H9 (cell line): Measurements from ENCODE around the gene NUP98. TPM values are rescaled to one million over a fixed set of nuclear protein-coding genes. Genes with fewer than 3 reads are reported as not detected.

Source experiments
- DNase-seq: peaks from one replicate; pipeline ENCODE4 v3.0.0-alpha.2; 2017
- H2AFZ ChIP-seq: one replicate; pipeline ENCODE4 v1.6.1; 2013; ENCODE audit warnings: mild to moderate bottlenecking, low read length, control low read depth, moderate library complexity
- H2AK5ac ChIP-seq: 2 replicates; pipeline ENCODE4 v1.6.1; 2013; ENCODE audit warnings: low read length, control low read depth, mixed read lengths; ENCODE audit not compliant: insufficient read length
- H2BK120ac ChIP-seq: one replicate; pipeline ENCODE4 v1.6.1; 2013; ENCODE audit warnings: low read depth, mild to moderate bottlenecking, low read length, control low read depth, inconsistent platforms; ENCODE audit not compliant: poor library complexity, severe bottlenecking
- H2BK12ac ChIP-seq: 2 replicates; pipeline ENCODE4 v1.6.1; 2013; ENCODE audit warnings: low read length, control low read depth, mixed read lengths, low read depth; ENCODE audit not compliant: insufficient read length
- H2BK15ac ChIP-seq: 2 replicates; pipeline ENCODE4 v1.6.1; 2013; ENCODE audit warnings: low read depth, low read length, control low read depth
- H2BK20ac ChIP-seq: one replicate; pipeline ENCODE4 v1.6.1; 2013; ENCODE audit warnings: low read depth, mild to moderate bottlenecking, low read length, control low read depth, inconsistent platforms; ENCODE audit not compliant: poor library complexity, severe bottlenecking
- H2BK5ac ChIP-seq: 2 replicates; pipeline ENCODE4 v1.6.1; 2013; ENCODE audit warnings: low read length, control low read depth, mixed read lengths; ENCODE audit not compliant: insufficient read length
- H3K14ac ChIP-seq: 2 replicates; pipeline ENCODE4 v1.6.1; 2013; ENCODE audit warnings: low read length, control low read depth; ENCODE audit not compliant: insufficient read depth
- H3K18ac ChIP-seq: 2 replicates; pipeline ENCODE4 v1.6.1; 2013; ENCODE audit warnings: low read depth, mild to moderate bottlenecking, mixed read lengths, low read length, control low read depth; ENCODE audit not compliant: insufficient read length
- H3K23ac ChIP-seq: 2 replicates; pipeline ENCODE4 v1.6.1; 2013; ENCODE audit warnings: low read length, control low read depth, mixed read lengths, low read depth; ENCODE audit not compliant: insufficient read length
- H3K23me2 ChIP-seq: 2 replicates; pipeline ENCODE4 v1.6.1; 2013; ENCODE audit warnings: low read depth, mild to moderate bottlenecking, mixed read lengths, low read length, control low read depth; ENCODE audit not compliant: insufficient read length, poor library complexity, severe bottlenecking
- H3K27ac ChIP-seq: 2 replicates; pipeline ENCODE4 v1.5.1; 2013; ENCODE audit warnings: low read length, control low read depth, mixed read lengths, low read depth; ENCODE audit not compliant: insufficient read length
- H3K27me3 ChIP-seq: 2 replicates; pipeline ENCODE4 v1.6.1; 2013; ENCODE audit warnings: low read length, control low read depth, inconsistent platforms; ENCODE audit not compliant: insufficient read depth
- H3K4ac ChIP-seq: 2 replicates; pipeline ENCODE4 v1.6.1; 2013; ENCODE audit warnings: low read depth, mild to moderate bottlenecking, control low read depth, inconsistent platforms, low read length, moderate library complexity
- H3K4me1 ChIP-seq: 2 replicates; pipeline ENCODE4 v1.6.1; 2013; ENCODE audit warnings: low read length, control low read depth, inconsistent platforms; ENCODE audit not compliant: insufficient read depth
- H3K4me2 ChIP-seq: 2 replicates; pipeline ENCODE4 v1.6.1; 2013; ENCODE audit warnings: low read length, control low read depth, mixed read lengths; ENCODE audit not compliant: insufficient read length, insufficient read depth
- H3K56ac ChIP-seq: 2 replicates; pipeline ENCODE4 v1.6.1; 2013; ENCODE audit warnings: low read depth, mild to moderate bottlenecking, mixed read lengths, low read length, control low read depth; ENCODE audit not compliant: insufficient read length
- H3K79me1 ChIP-seq: 2 replicates; pipeline ENCODE4 v1.6.1; 2013; ENCODE audit warnings: low read depth, mild to moderate bottlenecking, moderate library complexity, low read length, control low read depth, inconsistent platforms; ENCODE audit not compliant: insufficient read depth, poor library complexity, severe bottlenecking
- H3K79me2 ChIP-seq: 2 replicates; pipeline ENCODE4 v1.6.1; 2013; ENCODE audit warnings: low read length, control low read depth, inconsistent platforms; ENCODE audit not compliant: insufficient read depth
- H3K9ac ChIP-seq: 2 replicates; pipeline ENCODE4 v1.6.1; 2013; ENCODE audit warnings: low read length, control low read depth, mixed read lengths; ENCODE audit not compliant: insufficient read length; ENCODE audit errors: extremely low read depth
- H3K9me3 ChIP-seq: one replicate; pipeline ENCODE4 v1.6.1; 2013; ENCODE audit warnings: low read depth, low read length, inconsistent platforms; ENCODE audit not compliant: control insufficient read depth
- H3T11ph ChIP-seq: one replicate; pipeline ENCODE4 v1.6.1; 2013; ENCODE audit warnings: mild to moderate bottlenecking, low read length, control low read depth, inconsistent platforms
- H4K20me1 ChIP-seq: one replicate; pipeline ENCODE4 v1.6.1; 2013; ENCODE audit not compliant: control insufficient read depth, insufficient read length, insufficient read depth
- H4K5ac ChIP-seq: 2 replicates; pipeline ENCODE4 v1.6.1; 2013; ENCODE audit warnings: low read depth, mild to moderate bottlenecking, mixed read lengths, low read length, control low read depth; ENCODE audit not compliant: insufficient read length
- H4K8ac ChIP-seq: replicated peaks from 2 replicates; pipeline ENCODE4 v1.6.1; 2013; ENCODE audit warnings: low read length, control low read depth, mixed read lengths, low read depth; ENCODE audit not compliant: insufficient read length
- H4K91ac ChIP-seq: 2 replicates; pipeline ENCODE4 v1.6.1; 2013; ENCODE audit warnings: low read depth, mild to moderate bottlenecking, moderate library complexity, mixed read lengths, low read length, control low read depth; ENCODE audit not compliant: insufficient read length
- H3K27ac Mint-ChIP-seq, 3 experiments: 2 replicates in 2 of 3; 3 replicates in 1 of 3; pipeline ENCODE4 v1.8.0; 2020 to 2021; ENCODE audit warnings: mixed read lengths in 3 of 3, mild to moderate bottlenecking in 1 of 3, moderate library complexity in 1 of 3
- H3K27me3 Mint-ChIP-seq: 2 replicates; pipeline ENCODE4 v1.8.0; 2021; ENCODE audit warnings: low read depth, mild to moderate bottlenecking, moderate library complexity, mixed read lengths
- H3K36me3 Mint-ChIP-seq, 3 experiments: 2 replicates in 2 of 3; 3 replicates in 1 of 3; pipeline ENCODE4 v1.8.0; 2020 to 2021; ENCODE audit warnings: low read depth in 3 of 3, mixed read lengths in 3 of 3; ENCODE audit not compliant: insufficient read depth in 1 of 3
- H3K4me1 Mint-ChIP-seq, 2 experiments: 2 replicates each; pipeline ENCODE4 v1.8.0; 2020; ENCODE audit warnings: mixed read lengths in 2 of 2
- H3K4me3 Mint-ChIP-seq, 2 experiments: 2 replicates in 1 of 2; 3 replicates in 1 of 2; pipeline ENCODE4 v1.8.0; 2020 to 2021; ENCODE audit warnings: mild to moderate bottlenecking in 2 of 2, mixed read lengths in 2 of 2, moderate library complexity in 1 of 2
- H3K9me3 Mint-ChIP-seq, 2 experiments: 2 replicates in 1 of 2; 3 replicates in 1 of 2; pipeline ENCODE4 v1.8.0; 2020; ENCODE audit warnings: mild to moderate bottlenecking in 2 of 2, mixed read lengths in 2 of 2, moderate library complexity in 1 of 2
- WGBS: extraction: QIAGEN DNeasy Blood & Tissue Kit; methylation state at CpG from one replicate; pipeline ENCODE4 v1.1.7; 2013; ENCODE audit warnings: missing lambda C conversion rate, low lambda C conversion rate, mixed read lengths; ENCODE audit not compliant: insufficient read length; ENCODE audit errors: extremely low coverage; 5-methylcytosine and 5-hydroxymethylcytosine counted together
- total RNA-seq: library from RNA; stranded (reverse); gene quantifications from 2 replicates; pipeline ENCODE4 v1.2.1, GENCODE V29; 2021
- TF ChIP-seq, protein P1 (sequence below): fragments of 200-600 bp; sonication (generic); conservative IDR thresholded peaks from 3 replicates; pipeline ENCODE4 v1.8.0; 2021; ENCODE audit warnings: antibody characterized with exemption, mild to moderate bottlenecking

The NUP98 gene
- total RNA-seq, 1 experiment from 2014 or later, result 105 TPM

DNA sequence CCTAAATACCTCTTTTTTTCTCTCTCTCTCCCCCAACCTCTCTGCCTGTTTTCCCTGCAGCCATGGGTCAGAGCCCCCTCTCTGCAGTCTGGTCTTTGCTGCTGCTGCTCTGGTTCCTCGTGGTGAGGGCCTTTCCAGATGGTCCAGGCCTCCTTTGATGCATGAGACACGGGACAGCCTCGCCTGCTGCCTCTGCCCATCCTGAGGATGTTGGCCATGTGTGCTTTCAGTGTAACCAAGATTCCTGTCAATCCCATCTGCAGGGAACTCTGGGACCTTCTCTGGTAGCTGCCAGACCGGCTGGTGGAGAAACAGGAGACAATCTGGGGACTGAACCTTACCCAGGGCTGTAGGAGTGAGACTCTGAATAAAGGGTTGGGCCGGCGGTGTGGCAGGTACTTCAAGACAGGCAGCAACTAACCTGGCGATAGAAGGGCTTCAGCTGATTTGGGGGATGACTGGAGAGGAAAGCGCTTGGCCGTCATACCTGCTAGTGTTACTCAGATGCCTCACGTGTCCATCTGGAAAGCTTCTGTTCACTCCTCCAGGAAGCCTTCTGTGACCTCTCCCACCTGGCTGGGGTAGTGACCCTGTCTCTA lies 133.2 kb downstream of the NUP98 start:
- no peaks in the 10 kb centered on the region for H3K9me3 Mint-ChIP-seq
- peaks cover 2% of the 10 kb centered on the region; the same call in 1 of the 2 replicates for H3K27me3 Mint-ChIP-seq
- Histone ChIP-seq H2AK5ac (no peak overlapping the region), H3K18ac (no peak overlapping the region), H3K4ac (no peak overlapping the region), H3K27ac (no peak overlapping the region), H2BK12ac (no peak overlapping the region), H2BK5ac (no peak overlapping the region), H4K91ac (no peak overlapping the region), H3K79me2 (no peaks in the 10 kb centered on the region), H3K23ac (no peak overlapping the region), H3K56ac (no peak overlapping the region), H2AFZ (no peak overlapping the region), H2BK120ac (no peak overlapping the region), H3K27me3 (no peaks in the 10 kb centered on the region), H3K79me1 (no peaks in the 10 kb centered on the region), H4K20me1 (no peaks in the 10 kb centered on the region), H3K23me2 (no peaks in the 10 kb centered on the region), H3K4me1 (no peaks in the 10 kb centered on the region), H4K5ac (no peak overlapping the region), H2BK15ac (no peak overlapping the region), H4K8ac (no peak overlapping the region), H3K4me2 (no peak overlapping the region), H3K9me3 (no peaks in the 10 kb centered on the region), H3T11ph (no peak overlapping the region), H3K14ac (no peak overlapping the region; the same call in 1 of the 2 replicates), H3K9ac (no peak overlapping the region), H2BK20ac (no peak overlapping the region)
- no peak for DNase-seq
- no peaks in the 10 kb centered on the region for H3K4me1 Mint-ChIP-seq
- H3K36me3 Mint-ChIP-seq, result peaks cover 0 to 36% (median 1%) of the 10 kb centered on the region in 3 experiments; a peak in 3 of 7 replicates
- WGBS, result no CpG with 5 or more reads among the region's 10 CpGs
- H3K27ac Mint-ChIP-seq, result peak overlapping the region in 1 of 3 experiments; percentile 39; a peak in 3 of 7 replicates
- TF ChIP-seq, protein P1, sequence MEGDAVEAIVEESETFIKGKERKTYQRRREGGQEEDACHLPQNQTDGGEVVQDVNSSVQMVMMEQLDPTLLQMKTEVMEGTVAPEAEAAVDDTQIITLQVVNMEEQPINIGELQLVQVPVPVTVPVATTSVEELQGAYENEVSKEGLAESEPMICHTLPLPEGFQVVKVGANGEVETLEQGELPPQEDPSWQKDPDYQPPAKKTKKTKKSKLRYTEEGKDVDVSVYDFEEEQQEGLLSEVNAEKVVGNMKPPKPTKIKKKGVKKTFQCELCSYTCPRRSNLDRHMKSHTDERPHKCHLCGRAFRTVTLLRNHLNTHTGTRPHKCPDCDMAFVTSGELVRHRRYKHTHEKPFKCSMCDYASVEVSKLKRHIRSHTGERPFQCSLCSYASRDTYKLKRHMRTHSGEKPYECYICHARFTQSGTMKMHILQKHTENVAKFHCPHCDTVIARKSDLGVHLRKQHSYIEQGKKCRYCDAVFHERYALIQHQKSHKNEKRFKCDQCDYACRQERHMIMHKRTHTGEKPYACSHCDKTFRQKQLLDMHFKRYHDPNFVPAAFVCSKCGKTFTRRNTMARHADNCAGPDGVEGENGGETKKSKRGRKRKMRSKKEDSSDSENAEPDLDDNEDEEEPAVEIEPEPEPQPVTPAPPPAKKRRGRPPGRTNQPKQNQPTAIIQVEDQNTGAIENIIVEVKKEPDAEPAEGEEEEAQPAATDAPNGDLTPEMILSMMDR, result no peak
- H3K4me3 Mint-ChIP-seq, result no peak overlapping the region
